ENCODE measurements around the gene CPSF7.

CPSF7 gene

DNA sequence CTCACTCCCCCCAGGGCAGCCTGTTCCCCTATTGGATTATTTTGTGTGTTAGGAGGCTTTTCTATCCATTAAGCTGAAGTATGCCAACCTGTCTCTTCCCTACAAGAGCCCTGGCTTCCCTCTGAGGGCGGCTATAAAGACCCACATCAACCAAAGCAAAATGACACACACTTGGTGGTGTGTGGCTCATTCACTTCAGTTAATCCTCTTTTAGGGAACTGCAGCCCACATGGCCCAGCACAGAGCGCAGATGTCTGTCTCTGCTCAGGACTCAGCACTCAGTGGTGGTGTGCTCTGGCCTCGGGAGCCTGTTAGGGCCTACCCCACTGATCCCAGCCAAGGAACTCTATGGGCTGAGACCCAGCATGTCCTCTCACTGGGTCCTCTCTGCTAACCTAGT lies 46.6 kb upstream of the CPSF7 start:
- Histone ChIP-seq H3F3A (ENCODE audit: insufficient read depth) (no peaks in the 10 kb centered on the region), H3K9me3 (ENCODE audit: insufficient read depth, low read length) (no peaks in the 10 kb centered on the region), H2AFZ (ENCODE audit: low read depth, low read length, severe bottlenecking) (no peak overlapping the region), H3K4me2 (ENCODE audit: low read depth, low read length, poor library complexity, severe bottlenecking) (no peak overlapping the region), H4K20me1 (ENCODE audit: low read depth, low read length) (no peaks in the 10 kb centered on the region), H3K27ac (ENCODE audit: low read depth, low read length) (no peak overlapping the region), H3K79me2 (ENCODE audit: insufficient read depth, low read length) (no peaks in the 10 kb centered on the region), H3K27me3 (ENCODE audit: low read length) (no peaks in the 10 kb centered on the region), H3K36me3 (ENCODE audit: low read length) (no peaks in the 10 kb centered on the region), H3K4me3 (ENCODE audit: insufficient read depth, low read length, poor library complexity, severe bottlenecking) (no peak overlapping the region), H3K9me2 (replicated peaks; ENCODE audit: insufficient read depth, low read length) (no peaks in the 10 kb centered on the region), H3K9ac (ENCODE audit: low read length) (no peak overlapping the region)
- TF ChIP-seq CTCF (IDR thresholded peaks at IDR 0.05; ENCODE audit: insufficient read depth, low read length, poor library complexity, severe bottlenecking) (no peak), EZH2phosphoT487 (conservative IDR thresholded peaks at IDR 0.05; ENCODE audit: low read length) (no peak)

DNA sequence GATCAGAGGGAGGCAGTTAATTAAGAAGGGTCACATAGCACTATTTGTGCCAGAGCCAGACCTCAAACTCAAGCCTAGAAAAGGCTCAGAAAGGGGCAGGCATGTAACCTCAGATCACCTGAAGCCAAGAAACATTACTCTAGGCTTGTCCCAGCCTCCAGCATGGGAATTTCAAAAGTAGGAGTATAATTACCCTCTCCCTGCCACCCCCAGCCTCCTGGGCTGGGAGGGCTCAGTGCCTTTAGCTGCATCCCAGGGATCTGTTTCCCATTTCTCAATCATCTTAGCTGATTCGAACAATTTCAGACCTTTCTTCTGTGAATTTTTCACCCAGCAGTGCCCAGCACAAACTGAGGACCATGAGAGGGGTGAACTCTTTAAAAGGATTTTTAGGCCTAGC lies 45.7 kb upstream of the CPSF7 start:
- H3F3A ChIP-seq (ENCODE audit: insufficient read depth): no peaks in the 10 kb centered on the region
- H3K79me2 ChIP-seq (ENCODE audit: insufficient read depth, low read length): no peaks in the 10 kb centered on the region
- no peak overlapping the region for H3K4me3 ChIP-seq (ENCODE audit: insufficient read depth, low read length, poor library complexity, severe bottlenecking)
- H3K36me3 ChIP-seq (ENCODE audit: low read length): no peaks in the 10 kb centered on the region
- H3K4me2 ChIP-seq (ENCODE audit: low read depth, low read length, poor library complexity, severe bottlenecking): no peak overlapping the region
- no peak overlapping the region for H3K27ac ChIP-seq (ENCODE audit: low read depth, low read length)
- H4K20me1 ChIP-seq (ENCODE audit: low read depth, low read length): no peaks in the 10 kb centered on the region
- no peaks in the 10 kb centered on the region for H3K9me3 ChIP-seq (ENCODE audit: insufficient read depth, low read length)
- H3K27me3 ChIP-seq (ENCODE audit: low read length): no peaks in the 10 kb centered on the region
- no peak overlapping the region for H3K9ac ChIP-seq (ENCODE audit: low read length)
- no peaks in the 10 kb centered on the region for H3K9me2 ChIP-seq (replicated peaks; ENCODE audit: insufficient read depth, low read length)
- TF ChIP-seq EZH2phosphoT487 (conservative IDR thresholded peaks at IDR 0.05; ENCODE audit: low read length): no peak
- no peak for TF ChIP-seq CTCF (IDR thresholded peaks at IDR 0.05; ENCODE audit: insufficient read depth, low read length, poor library complexity, severe bottlenecking)
- H2AFZ ChIP-seq (ENCODE audit: low read depth, low read length, severe bottlenecking): no peak overlapping the region

DNA sequence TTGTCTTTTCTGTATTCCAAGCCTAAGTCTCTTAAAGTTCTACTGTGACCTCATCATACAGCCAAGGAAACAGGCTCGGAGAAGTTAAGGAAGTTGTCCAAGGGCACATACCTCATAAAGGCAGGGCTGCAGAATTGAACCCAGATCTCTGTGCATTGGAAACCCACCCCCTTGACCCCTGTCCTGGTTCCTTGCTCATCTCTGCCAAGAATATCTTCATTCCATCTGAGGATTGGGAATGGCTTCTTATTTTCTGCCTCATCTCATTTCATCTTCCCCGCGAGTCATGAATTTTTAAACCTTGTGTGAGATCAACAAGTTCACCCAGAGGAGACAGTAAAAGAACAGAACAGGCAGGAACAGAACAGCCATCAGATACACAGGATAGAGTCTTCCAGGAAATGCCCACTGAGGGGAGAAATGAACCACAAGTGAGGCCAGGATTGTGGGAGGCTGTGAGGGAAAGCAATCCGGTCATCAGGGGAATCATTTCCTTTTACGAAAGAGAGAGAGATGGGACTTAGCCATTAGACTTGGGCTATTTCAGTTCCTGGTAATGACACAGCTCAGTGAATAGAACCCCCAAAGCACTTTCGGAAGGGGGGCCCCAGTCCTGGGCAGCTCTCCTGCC lies 44.4 kb upstream of the CPSF7 start:
- no peak overlapping the region for H3K4me2 ChIP-seq (ENCODE audit: low read depth, low read length, poor library complexity, severe bottlenecking)

More for the DNA sequence above, 44.4 kb upstream of the CPSF7 start:
- no peak overlapping the region for H3K9ac ChIP-seq (ENCODE audit: low read length)
- no peak overlapping the region for H3K4me3 ChIP-seq (ENCODE audit: insufficient read depth, low read length, poor library complexity, severe bottlenecking)
- H3K9me3 ChIP-seq (ENCODE audit: insufficient read depth, low read length): no peaks in the 10 kb centered on the region
- H3K36me3 ChIP-seq (ENCODE audit: low read length): no peaks in the 10 kb centered on the region
- H3F3A ChIP-seq (ENCODE audit: insufficient read depth): no peaks in the 10 kb centered on the region
- H2AFZ ChIP-seq (ENCODE audit: low read depth, low read length, severe bottlenecking): no peak overlapping the region
- no peaks in the 10 kb centered on the region for H3K9me2 ChIP-seq (replicated peaks; ENCODE audit: insufficient read depth, low read length)
- H3K27ac ChIP-seq (ENCODE audit: low read depth, low read length): no peak overlapping the region
- H3K27me3 ChIP-seq (ENCODE audit: low read length): no peaks in the 10 kb centered on the region
- no peaks in the 10 kb centered on the region for H3K79me2 ChIP-seq (ENCODE audit: insufficient read depth, low read length)
- no peaks in the 10 kb centered on the region for H4K20me1 ChIP-seq (ENCODE audit: low read depth, low read length)
- TF ChIP-seq EZH2phosphoT487 (conservative IDR thresholded peaks at IDR 0.05; ENCODE audit: low read length): no peak
- TF ChIP-seq CTCF (IDR thresholded peaks at IDR 0.05; ENCODE audit: insufficient read depth, low read length, poor library complexity, severe bottlenecking): no peak
